CD4-positive, alpha-beta T cell treated with Interferon gamma for 1 hour (primary cell): Measurements from ENCODE around the gene TECPR2.
"Not testable (repeated sequence)": the region's sequence is repeated elsewhere in the genome, so short reads cannot be mapped to it uniquely, and the experiment has no call there.

Experiments used
- DNase-seq: peaks from one replicate; pipeline ENCODE4 v3.0.0-alpha.2; 2020

Gene TECPR2

GRCh38 chr14:102362545-102363181 lies at the start of gene TECPR2, which contains the start of gene CINP:
Gene TECPR2 (plus strand): TSS chr14:102362941. CDS start chr14:102376722, 13,781 bp downstream.
Gene CINP (minus strand): TSS chr14:102362890. CDS start chr14:102362851, 39 bp downstream.
- peak; percentile 95 for DNase-seq

- peak; percentile 78 for DNase-seq
Observed at GRCh38 chr14:102314242-102315011, 48.3 kb upstream of the TECPR2 start.

GRCh38 chr14:102315121-102315520 lies 47.6 kb upstream of the TECPR2 start:
- no peak for DNase-seq

- DNase-seq: peak; percentile 16
Observed at GRCh38 chr14:102316338-102316742, 46.4 kb upstream of the TECPR2 start.

GRCh38 chr14:102316743-102317563 lies 45.8 kb upstream of the TECPR2 start:
- DNase-seq: peak; percentile 91

- DNase-seq: peak; percentile 24
Observed at GRCh38 chr14:102317564-102318248, 45.0 kb upstream of the TECPR2 start.

- no peak for DNase-seq
Observed at GRCh38 chr14:102318781-102319276, 43.9 kb upstream of the TECPR2 start.

- DNase-seq: peak; percentile 92
Observed at GRCh38 chr14:102319351-102320032, 43.2 kb upstream of the TECPR2 start, which contains the start of gene ZNF839. Gene ZNF839 (plus strand): TSS chr14:102319746. CDS start chr14:102319766, 20 bp downstream.

- peak; percentile 44 for DNase-seq
Observed at GRCh38 chr14:102320033-102320660, 42.6 kb upstream of the TECPR2 start.

- no peak for DNase-seq
Observed at GRCh38 chr14:102320671-102321455, 41.9 kb upstream of the TECPR2 start.

- no peak for DNase-seq
Observed at GRCh38 chr14:102321456-102322422, 41.0 kb upstream of the TECPR2 start.

GRCh38 chr14:102323102-102323501 lies 39.6 kb upstream of the TECPR2 start:
- DNase-seq: peak; percentile 24

- DNase-seq: no peak
Observed at GRCh38 chr14:102325791-102326345, 36.9 kb upstream of the TECPR2 start.

GRCh38 chr14:102326583-102326982 lies 36.2 kb upstream of the TECPR2 start:
- no peak for DNase-seq

- not testable (repeated sequence) for DNase-seq
Observed at GRCh38 chr14:102329381-102329780, 33.4 kb upstream of the TECPR2 start.

GRCh38 chr14:102330806-102331205 lies 31.9 kb upstream of the TECPR2 start:
- DNase-seq: no peak

GRCh38 chr14:102333390-102333789 lies 29.4 kb upstream of the TECPR2 start:
- no peak for DNase-seq

- no peak for DNase-seq
Observed at GRCh38 chr14:102333795-102334705, 28.7 kb upstream of the TECPR2 start.
